Esophagus squamous epithelium (tissue), 5 donors: ENCODE results near the gene NCAPH2. TPM values are rescaled to one million over a fixed set of nuclear protein-coding genes. Genes with fewer than 3 reads are reported as not detected.

ENCODE experiments used
- DNase-seq: peaks from one replicate; lab custom pipeline; 2025; lab: John Stamatoyannopoulos, UW
- H3K27ac ChIP-seq, 4 donors: fragments of 200-600 bp; sonication (generic); one replicate each; pipeline ENCODE4 v1.5.1; 2016 to 2019; ENCODE audit warnings: mild to moderate bottlenecking in 1 of 4
- H3K27me3 ChIP-seq, 4 donors: fragments of 200-600 bp; sonication (generic); 1 replicate in 3 of 4; 2 replicates in 1 of 4; pipeline versions ENCODE4 v1.5.1 to v1.6.0; 2017 to 2021; ENCODE audit warnings: antibody characterized with exemption in 1 of 4
- H3K36me3 ChIP-seq, 3 donors: fragments of 200-600 bp; sonication (generic); one replicate each; pipeline ENCODE4 v1.5.1; 2016 to 2019
- H3K4me1 ChIP-seq, 3 donors: fragments of 200-600 bp; sonication (generic); one replicate each; pipeline ENCODE4 v1.5.1; 2017 to 2019
- H3K4me3 ChIP-seq, 4 donors: fragments of 200-600 bp; sonication (generic); 1 replicate in 3 of 4; 2 replicates in 1 of 4; pipeline ENCODE4 v1.5.1; 2016 to 2019; ENCODE audit warnings: mild to moderate bottlenecking in 2 of 4, moderate library complexity in 1 of 4
- H3K9me3 ChIP-seq, 3 donors: fragments of 200-600 bp; sonication (generic); one replicate each; pipeline ENCODE4 v1.5.1; 2016 to 2019
- POLR2A ChIP-seq, 4 donors: fragments of 450-650 bp; IDR thresholded peaks; one replicate each; pipeline ENCODE4 v1.6.1; 2017; ENCODE audit warnings: antibody characterized with exemption in 4 of 4, mild to moderate bottlenecking in 4 of 4, moderate library complexity in 3 of 4
- WGBS, 2 donors: methylation state at CpG; one replicate each; pipeline ENCODE4 v1.1.5; 2018; 5-methylcytosine and 5-hydroxymethylcytosine counted together
- intact Hi-C: fragments of 100-400 bp; cut with DNase I; formaldehyde crosslinking; loops from one replicate; pipeline ENCODE4 v1.15.0; 2022
- total RNA-seq, 4 donors: library from RNA; depleted of rRNA; stranded (reverse); fragments of >200 nt; gene quantifications; one replicate each; pipeline ENCODE4 v1.1.0, GENCODE V29; 2016
- TF ChIP-seq, protein P1 (sequence below), 6 experiments: fragments of 450-650 bp in 4 of 6; fragments of 200-600 bp in 2 of 6; sonication (generic) in 2 of 6; IDR thresholded peaks; one replicate each; pipeline ENCODE4 v1.5.1; 2016 to 2019; ENCODE audit warnings: antibody characterized with exemption in 6 of 6, mild to moderate bottlenecking in 4 of 6, moderate library complexity in 4 of 6
- donor health status: DM: yes; HTN: yes; CAD: no.

NCAPH2 gene
- total RNA-seq, 4 donors from 2014 or later, result 30.2 to 42.6 (median 38.5) TPM

DNA sequence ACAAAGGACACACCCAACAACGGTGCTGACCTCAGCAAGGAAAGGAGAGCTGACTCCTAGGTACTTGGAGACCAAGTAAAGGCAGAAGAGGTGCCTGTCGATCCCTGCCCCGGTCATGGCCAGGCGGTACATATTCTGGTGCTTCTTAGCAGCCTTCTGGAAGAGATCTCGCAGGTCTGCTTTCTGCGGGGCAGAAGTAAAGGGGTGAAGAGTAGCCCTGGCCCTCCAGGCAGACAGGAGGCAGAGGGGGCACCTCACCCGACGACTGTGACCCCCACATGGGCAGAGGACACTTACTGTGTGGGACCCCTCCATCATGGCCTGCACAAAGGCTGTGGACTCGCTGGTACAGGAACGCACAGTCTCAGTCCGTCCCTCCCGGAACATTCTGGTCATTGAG lies 62.8 kb downstream of the NCAPH2 start:
- WGBS, 2 donors, result 88 to 97% methylated on average over 6 to 12 of the region's 12 CpGs
- no peak overlapping the region for H3K4me3 ChIP-seq
- H3K4me1 ChIP-seq, result peaks cover 0 to 8% (median 3%) of the 10 kb centered on the region in 3 donors
- H3K27me3 ChIP-seq, result no peaks in the 10 kb centered on the region
- H3K36me3 ChIP-seq, result peaks cover 6 to 82% (median 6%) of the 10 kb centered on the region in 3 donors
- DNase-seq, result no peak
- intact Hi-C loops, result no loop called here
- no peaks in the 10 kb centered on the region for H3K9me3 ChIP-seq
- TF ChIP-seq, protein P1, sequence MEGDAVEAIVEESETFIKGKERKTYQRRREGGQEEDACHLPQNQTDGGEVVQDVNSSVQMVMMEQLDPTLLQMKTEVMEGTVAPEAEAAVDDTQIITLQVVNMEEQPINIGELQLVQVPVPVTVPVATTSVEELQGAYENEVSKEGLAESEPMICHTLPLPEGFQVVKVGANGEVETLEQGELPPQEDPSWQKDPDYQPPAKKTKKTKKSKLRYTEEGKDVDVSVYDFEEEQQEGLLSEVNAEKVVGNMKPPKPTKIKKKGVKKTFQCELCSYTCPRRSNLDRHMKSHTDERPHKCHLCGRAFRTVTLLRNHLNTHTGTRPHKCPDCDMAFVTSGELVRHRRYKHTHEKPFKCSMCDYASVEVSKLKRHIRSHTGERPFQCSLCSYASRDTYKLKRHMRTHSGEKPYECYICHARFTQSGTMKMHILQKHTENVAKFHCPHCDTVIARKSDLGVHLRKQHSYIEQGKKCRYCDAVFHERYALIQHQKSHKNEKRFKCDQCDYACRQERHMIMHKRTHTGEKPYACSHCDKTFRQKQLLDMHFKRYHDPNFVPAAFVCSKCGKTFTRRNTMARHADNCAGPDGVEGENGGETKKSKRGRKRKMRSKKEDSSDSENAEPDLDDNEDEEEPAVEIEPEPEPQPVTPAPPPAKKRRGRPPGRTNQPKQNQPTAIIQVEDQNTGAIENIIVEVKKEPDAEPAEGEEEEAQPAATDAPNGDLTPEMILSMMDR (IDR thresholded peaks at IDR 0.05), result no peak
- TF ChIP-seq POLR2A (IDR thresholded peaks at IDR 0.05), result no peak
- H3K27ac ChIP-seq, result no peak overlapping the region

DNA sequence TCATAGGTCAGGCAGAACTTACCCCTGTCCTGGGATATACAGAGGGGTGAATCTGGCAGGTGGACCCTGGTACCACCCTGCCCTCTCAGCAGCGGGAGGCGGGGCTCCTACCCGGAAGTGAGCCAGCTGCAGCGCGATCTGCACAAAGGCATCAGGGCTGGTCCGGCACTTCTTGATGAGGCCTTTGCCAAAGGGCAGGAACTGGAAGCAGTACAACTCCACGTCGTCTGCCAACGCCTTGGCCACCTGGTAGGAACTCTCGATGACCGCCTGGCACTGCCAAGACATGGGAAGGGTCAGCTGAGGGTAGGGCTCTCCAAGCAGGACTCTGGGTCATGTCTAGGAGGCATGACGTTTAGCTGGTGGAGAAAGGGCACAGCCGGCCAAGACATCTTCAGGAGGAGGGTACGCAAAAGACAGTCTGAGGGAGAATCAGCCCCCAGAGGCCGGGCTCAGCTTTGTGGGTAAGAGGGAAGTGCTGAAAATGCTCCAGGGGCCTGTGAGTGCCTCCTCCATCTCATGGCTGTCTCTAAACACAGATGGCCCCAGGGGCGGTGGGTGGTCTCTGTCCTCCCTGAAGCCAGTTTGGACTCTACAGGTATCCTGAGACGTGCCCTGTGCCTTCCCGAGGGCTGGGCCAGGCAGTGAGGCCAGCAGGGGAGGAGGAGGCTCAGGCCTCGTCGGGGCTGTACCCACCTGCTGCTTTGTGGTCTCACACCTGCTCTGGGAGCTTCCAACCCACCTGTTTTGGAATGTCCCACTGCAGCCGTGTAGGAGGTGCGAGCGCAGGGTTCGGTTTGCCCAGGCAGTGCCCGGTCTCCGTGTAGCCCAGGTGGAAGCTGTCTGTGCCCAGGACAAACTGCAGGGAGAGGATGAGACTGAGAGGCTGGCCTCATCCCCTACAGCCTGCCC lies 63.5 kb downstream of the NCAPH2 start:
- H3K27ac ChIP-seq, result no peak overlapping the region
- peaks cover 6 to 87% (median 6%) of the 10 kb centered on the region in 3 donors for H3K36me3 ChIP-seq
- intact Hi-C loops, result no loop called here
- TF ChIP-seq POLR2A (IDR thresholded peaks at IDR 0.05), result no peak
- TF ChIP-seq, protein P1 (IDR thresholded peaks at IDR 0.05), result no peak
- 84 to 100% methylated on average over 1 to 7 of the region's 26 CpGs for WGBS, 2 donors
- H3K9me3 ChIP-seq, result no peaks in the 10 kb centered on the region
- no peaks in the 10 kb centered on the region for H3K27me3 ChIP-seq
- no peak overlapping the region for H3K4me3 ChIP-seq
- no peak for DNase-seq
- H3K4me1 ChIP-seq, result peaks cover 0 to 8% (median 3%) of the 10 kb centered on the region in 3 donors

DNA sequence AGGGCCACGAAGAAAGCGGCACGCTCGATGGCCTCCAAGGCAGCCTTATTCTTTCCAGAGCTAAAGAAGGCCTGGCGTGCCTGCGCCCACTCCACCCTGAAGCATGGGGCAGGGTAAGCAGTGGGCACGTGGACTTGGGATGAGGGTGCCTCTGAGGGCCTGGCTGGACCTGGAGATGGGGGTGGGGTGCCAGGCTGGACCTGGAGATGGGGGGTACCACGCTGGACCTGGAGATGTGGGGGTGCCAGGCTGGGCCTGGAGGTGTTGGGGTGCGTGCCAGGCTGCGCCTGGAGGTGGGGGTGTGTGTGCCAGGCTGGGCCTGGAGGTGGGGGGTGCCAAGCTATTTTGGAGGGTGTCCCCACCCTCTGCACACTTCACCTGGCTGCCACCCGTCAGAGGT lies 64.9 kb downstream of the NCAPH2 start:
- Histone ChIP-seq H3K36me3 (peaks cover 6 to 80% (median 6%) of the 10 kb centered on the region in 3 donors), H3K27ac (no peak overlapping the region), H3K4me3 (no peak overlapping the region), H3K27me3 (no peaks in the 10 kb centered on the region), H3K4me1 (peaks cover under 1 to 5% (median 3%) of the 10 kb centered on the region in 3 donors), H3K9me3 (no peaks in the 10 kb centered on the region)
- WGBS, 2 donors, result 96% methylated on average over 5 of the region's 11 CpGs; no CpG with 5 or more reads in 1 of the 2 donors
- TF ChIP-seq, protein P1 (IDR thresholded peaks at IDR 0.05), result no peak
- TF ChIP-seq POLR2A (IDR thresholded peaks at IDR 0.05), result no peak
- DNase-seq, result no peak
- intact Hi-C loops, result no loop called here

DNA sequence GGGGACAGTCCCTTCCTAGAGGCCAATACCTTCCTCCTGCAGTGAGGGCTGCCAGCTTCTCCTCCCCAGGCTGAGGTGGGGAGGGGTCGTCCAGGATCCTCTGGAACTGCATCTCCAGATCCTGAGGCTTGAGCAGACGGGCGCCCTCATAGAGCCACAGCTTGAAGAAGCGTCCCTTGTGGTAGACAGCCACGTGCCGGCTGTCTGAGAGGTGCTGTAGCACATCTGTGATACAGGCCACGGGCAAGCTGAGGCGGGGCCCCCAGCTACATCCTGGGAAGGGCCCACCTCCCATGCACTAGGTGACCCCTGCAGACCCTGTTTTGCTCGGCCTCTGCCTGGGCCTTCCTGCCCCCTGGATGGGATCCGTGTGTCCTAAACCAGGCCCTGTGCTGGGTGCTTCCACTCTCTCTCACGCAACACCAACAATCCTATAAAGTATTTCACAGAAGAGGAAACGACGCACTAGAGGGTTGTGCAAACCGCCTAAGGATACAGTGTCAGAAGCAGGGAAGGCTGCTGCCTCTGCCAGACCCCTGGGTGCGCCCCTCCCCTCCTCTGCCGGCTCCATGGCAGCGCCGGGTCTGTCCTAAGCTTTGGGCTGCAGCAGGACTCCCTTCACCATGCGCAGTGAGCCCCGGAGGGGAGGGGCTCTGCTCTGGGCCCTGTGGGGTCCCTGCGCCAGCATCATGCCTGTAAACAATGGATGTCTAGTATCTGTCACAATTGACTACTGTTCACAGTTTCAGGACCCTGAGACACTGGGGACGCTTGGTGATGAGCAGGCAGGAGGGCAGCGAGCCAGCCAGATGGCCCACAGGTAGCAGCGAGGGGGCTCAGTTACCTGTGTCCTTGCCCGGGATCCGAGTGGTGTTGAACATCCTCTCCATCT lies 65.7 kb downstream of the NCAPH2 start:
- TF ChIP-seq POLR2A (IDR thresholded peaks at IDR 0.05), result no peak
- TF ChIP-seq, protein P1 (IDR thresholded peaks at IDR 0.05), result no peak
- Histone ChIP-seq H3K27ac (no peak overlapping the region), H3K36me3 (peaks cover 6 to 74% (median 6%) of the 10 kb centered on the region in 3 donors), H3K27me3 (no peaks in the 10 kb centered on the region), H3K4me3 (no peak overlapping the region), H3K4me1 (peaks cover 5 to 12% (median 8%) of the 10 kb centered on the region in 3 donors), H3K9me3 (no peaks in the 10 kb centered on the region)
- DNase-seq, result no peak
- intact Hi-C loops, result no loop called here
- 89% methylated on average over 6 to 14 of the region's 26 CpGs for WGBS, 2 donors
